Upper lobe of left lung (tissue), 6 donors: Measurements from ENCODE around the gene SCTR. TPM values are rescaled to one million over a fixed set of nuclear protein-coding genes. Genes with fewer than 3 reads are reported as not detected.

Experiments
- ATAC-seq, 2 donors: fragments of 200-7000 bp; cut with Tn5 transposase; one replicate each; pipeline ENCODE4 v1.9.1; 2022; ENCODE audit warnings: mild to moderate bottlenecking in 2 of 2, moderate library complexity in 2 of 2; ENCODE audit not compliant: low FRiP score in 2 of 2
- DNase-seq, 2 donors: peaks; one replicate each; pipeline ENCODE4 v3.0.0-alpha.2; 2019 to 2020
- H3K27ac ChIP-seq, 4 donors: fragments of 200-600 bp; sonication (generic); one replicate each; pipeline ENCODE4 v1.5.1; 2016 to 2019
- H3K27me3 ChIP-seq, 4 donors: fragments of 200-600 bp; sonication (generic); one replicate each; pipeline ENCODE4 v1.5.1; 2017 to 2019
- H3K36me3 ChIP-seq, 4 donors: fragments of 200-600 bp; sonication (generic); one replicate each; pipeline ENCODE4 v1.5.1; 2016 to 2019
- H3K4me1 ChIP-seq, 4 donors: fragments of 200-600 bp; sonication (generic); one replicate each; pipeline ENCODE4 v1.5.1; 2018 to 2019
- H3K4me3 ChIP-seq, 4 donors: fragments of 200-600 bp; sonication (generic); one replicate each; pipeline ENCODE4 v1.5.1; 2017 to 2019; ENCODE audit warnings: mild to moderate bottlenecking in 2 of 4, moderate library complexity in 1 of 4
- H3K9me3 ChIP-seq, 4 donors: fragments of 200-600 bp; sonication (generic); one replicate each; pipeline ENCODE4 v1.5.1; 2018 to 2019
- EP300 ChIP-seq, 4 donors: sonication (generic); formaldehyde crosslinking; IDR thresholded peaks; one replicate each; pipeline ENCODE4 v1.5.1; 2017; ENCODE audit warnings: antibody characterized with exemption in 4 of 4, control low read depth in 2 of 4
- POLR2A ChIP-seq, 4 donors: fragments of 450-650 bp; IDR thresholded peaks; one replicate each; pipeline ENCODE4 v1.5.1; 2016 to 2017; ENCODE audit warnings: antibody characterized with exemption in 4 of 4, mild to moderate bottlenecking in 2 of 4
- POLR2AphosphoS5 ChIP-seq, 2 donors: sonication (generic); formaldehyde crosslinking; IDR thresholded peaks; one replicate each; pipeline ENCODE4 v1.5.1; 2017; ENCODE audit warnings: antibody characterized with exemption in 2 of 2
- WGBS, 2 donors: methylation state at CpG; one replicate each; pipeline ENCODE4 v1.1.5; 2017 to 2018; 5-methylcytosine and 5-hydroxymethylcytosine counted together
- total RNA-seq, 6 donors: library from RNA; depleted of rRNA in 4 of 6; stranded (reverse); fragments of >200 nt in 4 of 6; gene quantifications; one replicate each; pipeline versions ENCODE4 v1.1.0 to v1.2.1, GENCODE V29; 2016 to 2021
- TF ChIP-seq, protein P1 (sequence below), 6 experiments: fragments of 450-650 bp in 4 of 6; fragments of 200-600 bp in 2 of 6; sonication (generic) in 2 of 6; IDR thresholded peaks; one replicate each; pipeline ENCODE4 v1.5.1; 2016 to 2019; ENCODE audit warnings: antibody characterized with exemption in 6 of 6
- donor health status: DM: no; HTN: no; CAD: no; lungs with moderate emphysema.
- donor health status: DM: no; HTN: yes; CAD: no; lungs with severe emphysema.

SCTR gene
- total RNA-seq, 6 donors from 2014 or later, result 3.2 to 52.5 (median 16.6) TPM

DNA sequence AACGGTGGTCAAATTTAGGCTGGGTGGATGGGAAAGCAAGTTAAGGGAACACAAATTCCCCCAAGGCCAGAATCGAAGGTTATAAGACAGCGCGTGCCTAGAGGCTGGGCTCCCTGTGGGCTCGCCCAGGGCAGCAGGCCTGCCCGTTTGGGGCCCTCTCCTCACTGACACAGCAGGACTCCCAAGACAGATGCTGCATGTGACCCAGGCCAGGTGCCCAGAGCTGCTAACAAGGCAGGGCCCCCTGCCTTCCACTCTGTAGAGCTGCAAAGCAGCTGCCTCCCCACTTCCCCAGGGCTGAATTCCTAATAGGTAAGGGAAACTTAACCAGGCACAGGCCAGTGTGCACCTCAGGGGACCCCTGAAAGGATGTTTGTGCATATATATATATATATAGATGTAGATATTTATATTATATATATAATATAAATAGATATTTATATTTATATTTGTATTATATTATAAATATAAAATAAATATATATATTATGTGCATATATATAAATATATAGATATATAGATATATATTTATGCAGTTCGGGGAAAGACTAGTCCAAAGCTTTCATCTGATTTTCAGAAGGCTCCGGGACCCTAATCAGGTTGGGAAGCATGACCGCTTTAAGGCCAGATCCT lies 48.9 kb downstream of the SCTR start:
- DNase-seq, result peak in 1 of 2 donors; percentile 15
- H3K9me3 ChIP-seq, result no peaks in the 10 kb centered on the region
- 88 to 89% methylated on average over 9 of the region's 9 CpGs for WGBS, 2 donors
- ATAC-seq, result no peak
- H3K4me1 ChIP-seq, result peaks cover 5 to 9% (median 8%) of the 10 kb centered on the region in 4 donors
- no peak overlapping the region for H3K27ac ChIP-seq
- no peaks in the 10 kb centered on the region for H3K27me3 ChIP-seq
- H3K4me3 ChIP-seq, result no peak overlapping the region
- TF ChIP-seq POLR2A (IDR thresholded peaks at IDR 0.05) (no peak), POLR2AphosphoS5 (IDR thresholded peaks at IDR 0.05) (no peak), EP300 (IDR thresholded peaks at IDR 0.05) (no peak)
- TF ChIP-seq, protein P1, sequence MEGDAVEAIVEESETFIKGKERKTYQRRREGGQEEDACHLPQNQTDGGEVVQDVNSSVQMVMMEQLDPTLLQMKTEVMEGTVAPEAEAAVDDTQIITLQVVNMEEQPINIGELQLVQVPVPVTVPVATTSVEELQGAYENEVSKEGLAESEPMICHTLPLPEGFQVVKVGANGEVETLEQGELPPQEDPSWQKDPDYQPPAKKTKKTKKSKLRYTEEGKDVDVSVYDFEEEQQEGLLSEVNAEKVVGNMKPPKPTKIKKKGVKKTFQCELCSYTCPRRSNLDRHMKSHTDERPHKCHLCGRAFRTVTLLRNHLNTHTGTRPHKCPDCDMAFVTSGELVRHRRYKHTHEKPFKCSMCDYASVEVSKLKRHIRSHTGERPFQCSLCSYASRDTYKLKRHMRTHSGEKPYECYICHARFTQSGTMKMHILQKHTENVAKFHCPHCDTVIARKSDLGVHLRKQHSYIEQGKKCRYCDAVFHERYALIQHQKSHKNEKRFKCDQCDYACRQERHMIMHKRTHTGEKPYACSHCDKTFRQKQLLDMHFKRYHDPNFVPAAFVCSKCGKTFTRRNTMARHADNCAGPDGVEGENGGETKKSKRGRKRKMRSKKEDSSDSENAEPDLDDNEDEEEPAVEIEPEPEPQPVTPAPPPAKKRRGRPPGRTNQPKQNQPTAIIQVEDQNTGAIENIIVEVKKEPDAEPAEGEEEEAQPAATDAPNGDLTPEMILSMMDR (IDR thresholded peaks at IDR 0.05), result no peak
- no peaks in the 10 kb centered on the region for H3K36me3 ChIP-seq

- Histone ChIP-seq H3K9me3 (no peaks in the 10 kb centered on the region), H3K4me3 (no peak overlapping the region), H3K27me3 (no peaks in the 10 kb centered on the region), H3K36me3 (no peaks in the 10 kb centered on the region), H3K27ac (no peak overlapping the region), H3K4me1 (peaks cover 5 to 14% (median 9%) of the 10 kb centered on the region in 4 donors)
- TF ChIP-seq, protein P1 (IDR thresholded peaks at IDR 0.05), result no peak
- TF ChIP-seq POLR2A (IDR thresholded peaks at IDR 0.05) (no peak), POLR2AphosphoS5 (IDR thresholded peaks at IDR 0.05) (no peak), EP300 (IDR thresholded peaks at IDR 0.05) (no peak)
- no peak for ATAC-seq
- DNase-seq, result peak in 1 of 2 donors; percentile 12
- WGBS, 2 donors, result 89 to 91% methylated on average over 11 to 17 of the region's 17 CpGs
Measured at GRCh38 chr2:119474371-119475224, 49.7 kb downstream of the SCTR start.

DNA sequence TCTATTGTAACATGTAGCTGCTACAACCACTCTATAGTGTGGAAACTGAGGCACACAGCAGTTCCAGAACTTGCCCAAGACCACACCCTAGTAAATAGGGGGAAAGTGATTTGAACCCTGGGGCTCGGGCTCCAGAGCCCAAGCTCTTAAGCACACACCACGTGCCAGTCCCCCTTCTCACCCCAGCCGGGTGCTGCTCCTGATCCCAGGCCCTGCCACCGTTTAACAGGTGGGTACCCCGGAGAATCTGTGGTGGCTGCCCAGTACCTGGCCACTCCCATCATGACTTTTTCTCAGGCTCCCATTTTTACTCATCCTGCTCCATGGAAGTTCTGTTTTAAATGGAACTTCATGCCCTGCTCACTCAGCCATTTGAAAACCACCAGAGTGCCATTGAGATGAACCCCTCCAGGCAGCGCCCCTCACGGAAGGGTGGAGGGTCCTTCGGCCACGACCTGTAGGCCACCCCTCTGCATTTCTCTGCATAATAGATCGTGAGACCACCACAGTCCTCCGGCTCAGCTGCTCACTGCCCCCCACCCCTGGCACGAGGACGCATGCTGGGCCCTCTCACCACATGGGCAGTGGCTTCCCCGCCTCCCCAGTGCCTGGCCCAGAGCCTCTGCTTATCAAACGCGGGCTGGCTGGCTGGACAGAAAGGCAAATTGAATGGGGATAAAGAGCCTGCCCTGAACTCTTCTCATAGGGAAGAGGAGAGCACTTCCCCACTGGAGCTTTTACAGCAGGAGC lies 50.5 kb downstream of the SCTR start:
- no peaks in the 10 kb centered on the region for H3K27me3 ChIP-seq
- DNase-seq (peak in 1 of 2 donors; percentile 20), ATAC-seq (no peak)
- TF ChIP-seq POLR2AphosphoS5 (IDR thresholded peaks at IDR 0.05) (no peak), EP300 (IDR thresholded peaks at IDR 0.05) (no peak), POLR2A (IDR thresholded peaks at IDR 0.05) (no peak)
- TF ChIP-seq, protein P1 (IDR thresholded peaks at IDR 0.05), result no peak
- H3K27ac ChIP-seq, result no peak overlapping the region
- H3K4me3 ChIP-seq, result no peak overlapping the region
- H3K4me1 ChIP-seq, result peaks cover 7 to 19% (median 13%) of the 10 kb centered on the region in 4 donors
- WGBS, 2 donors, result 92 to 93% methylated on average over 9 to 16 of the region's 16 CpGs
- no peaks in the 10 kb centered on the region for H3K9me3 ChIP-seq
- no peaks in the 10 kb centered on the region for H3K36me3 ChIP-seq

DNA sequence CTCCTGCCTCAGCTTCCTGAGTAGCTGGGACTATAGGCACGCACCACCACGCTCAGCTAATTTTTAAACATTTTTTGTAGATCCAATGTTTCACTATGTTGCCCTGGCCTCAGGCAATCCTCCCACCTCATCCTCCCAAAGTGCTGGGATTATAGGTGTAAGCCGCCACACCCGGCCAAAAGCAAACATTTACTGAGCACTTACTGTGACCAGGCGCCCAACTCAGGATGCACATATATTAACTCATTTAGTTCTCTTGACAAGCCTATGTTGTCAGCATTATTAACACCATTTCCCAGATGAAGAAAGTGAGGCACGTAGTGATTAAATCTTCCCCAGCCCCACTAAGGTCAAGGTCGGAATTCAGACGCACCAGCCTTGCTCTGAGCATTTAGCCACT lies 51.5 kb downstream of the SCTR start:
- H3K4me1 ChIP-seq, result peaks cover 8 to 25% (median 16%) of the 10 kb centered on the region in 4 donors
- ATAC-seq (no peak), DNase-seq (no peak)
- TF ChIP-seq, protein P1 (IDR thresholded peaks at IDR 0.05), result no peak
- TF ChIP-seq EP300 (IDR thresholded peaks at IDR 0.05) (no peak), POLR2A (IDR thresholded peaks at IDR 0.05) (no peak), POLR2AphosphoS5 (IDR thresholded peaks at IDR 0.05) (no peak)
- no peaks in the 10 kb centered on the region for H3K36me3 ChIP-seq
- H3K4me3 ChIP-seq, result no peak overlapping the region
- no peaks in the 10 kb centered on the region for H3K27me3 ChIP-seq
- no peak overlapping the region for H3K27ac ChIP-seq
- 77 to 84% methylated on average over 8 of the region's 8 CpGs for WGBS, 2 donors
- H3K9me3 ChIP-seq, result no peaks in the 10 kb centered on the region
